ENCODE results near the gene DACH2.

- TF ChIP-seq, protein P1, sequence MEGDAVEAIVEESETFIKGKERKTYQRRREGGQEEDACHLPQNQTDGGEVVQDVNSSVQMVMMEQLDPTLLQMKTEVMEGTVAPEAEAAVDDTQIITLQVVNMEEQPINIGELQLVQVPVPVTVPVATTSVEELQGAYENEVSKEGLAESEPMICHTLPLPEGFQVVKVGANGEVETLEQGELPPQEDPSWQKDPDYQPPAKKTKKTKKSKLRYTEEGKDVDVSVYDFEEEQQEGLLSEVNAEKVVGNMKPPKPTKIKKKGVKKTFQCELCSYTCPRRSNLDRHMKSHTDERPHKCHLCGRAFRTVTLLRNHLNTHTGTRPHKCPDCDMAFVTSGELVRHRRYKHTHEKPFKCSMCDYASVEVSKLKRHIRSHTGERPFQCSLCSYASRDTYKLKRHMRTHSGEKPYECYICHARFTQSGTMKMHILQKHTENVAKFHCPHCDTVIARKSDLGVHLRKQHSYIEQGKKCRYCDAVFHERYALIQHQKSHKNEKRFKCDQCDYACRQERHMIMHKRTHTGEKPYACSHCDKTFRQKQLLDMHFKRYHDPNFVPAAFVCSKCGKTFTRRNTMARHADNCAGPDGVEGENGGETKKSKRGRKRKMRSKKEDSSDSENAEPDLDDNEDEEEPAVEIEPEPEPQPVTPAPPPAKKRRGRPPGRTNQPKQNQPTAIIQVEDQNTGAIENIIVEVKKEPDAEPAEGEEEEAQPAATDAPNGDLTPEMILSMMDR (IDR thresholded peaks at IDR 0.05; ENCODE audit: poor library complexity, severe bottlenecking) = no peak
- TF ChIP-seq SMC3 (conservative IDR thresholded peaks at IDR 0.05; ENCODE audit: poor library complexity) = no peak
- TF ChIP-seq RAD21 (conservative IDR thresholded peaks at IDR 0.05) = no peak
- no peak for TF ChIP-seq POLR2AphosphoS5 (IDR thresholded peaks at IDR 0.05)
- no peak for TF ChIP-seq EP300 (conservative IDR thresholded peaks at IDR 0.05; ENCODE audit: poor library complexity, severe bottlenecking)
- TF ChIP-seq EZH2 (IDR thresholded peaks at IDR 0.05; ENCODE audit: borderline replicate concordance, insufficient read depth, low read length, poor library complexity, severe bottlenecking) = no peak
- TF ChIP-seq TAF1 (IDR thresholded peaks at IDR 0.05; ENCODE audit: low read depth) = no peak
Measured at GRCh38 chrX:86137071-86137470, 11.2 kb upstream of the DACH2 start.

Measured in neural cell (in vitro differentiated cells).